Hepatocyte (in vitro differentiated cells): ENCODE measurements around the gene SRBD1.

ENCODE experiments used
- CTCF ChIP-seq: fragments of 200-600 bp; sonication (generic); IDR thresholded peaks from 2 replicates; pipeline ENCODE4 v1.5.1; 2016; ENCODE audit warnings: antibody characterized with exemption, mild to moderate bottlenecking; ENCODE audit not compliant: poor library complexity
- EZH2phosphoT487 ChIP-seq: fragments of 200-600 bp; sonication (generic); IDR thresholded peaks from one replicate; pipeline ENCODE4 v1.6.1; 2018; ENCODE audit warnings: antibody characterized with exemption, mild to moderate bottlenecking, low read depth, moderate library complexity; ENCODE audit not compliant: unreplicated experiment, severe bottlenecking

GRCh38 chr2:45442026-45442425 is 169.0 kb downstream of the SRBD1 start:
- TF ChIP-seq CTCF (no peak), EZH2phosphoT487 (no peak)
